Body of pancreas (tissue), 4 donors: ENCODE data around the gene ANKRD13B.

ENCODE experiments used
- CTCF ChIP-seq, 7 experiments: fragments of 450-650 bp in 4 of 7; fragments of 200-600 bp in 3 of 7; sonication (generic) in 3 of 7; IDR thresholded peaks; one replicate each; pipeline ENCODE4 v1.5.1; 2016 to 2019; ENCODE audit warnings: antibody characterized with exemption in 7 of 7
- POLR2A ChIP-seq, 3 donors: fragments of 450-650 bp; IDR thresholded peaks; one replicate each; pipeline ENCODE4 v1.6.1; 2016; ENCODE audit warnings: antibody characterized with exemption in 3 of 3, mild to moderate bottlenecking in 2 of 3

- TF ChIP-seq CTCF (IDR thresholded peaks at IDR 0.05): peak in 3 of 7 experiments; percentile 9 to 30 (median 18)
- peak; percentile 53 to 82 (median 70) for TF ChIP-seq POLR2A (IDR thresholded peaks at IDR 0.05)
Observed at GRCh38 chr17:29566473-29567303, 26.2 kb upstream of the ANKRD13B start, which contains the start of gene ABHD15.
